Caki2 (cell line): Measurements from ENCODE around the gene C17orf50. TPM values are rescaled to one million over a fixed set of nuclear protein-coding genes. Genes with fewer than 3 reads are reported as not detected.

Experiments used
- DNase-seq: peaks from one replicate; pipeline ENCODE4 v3.0.0-alpha.2; 2015; ENCODE audit warnings: low read depth
- in situ Hi-C: cut with HindIII; loops from 2 replicates; pipeline ENCODE4 v1.10.0; 2016; ENCODE audit warnings: low sequenced_read_pairs, low pct_unique_long_range_greater_than_20kb, mixed read lengths
- total RNA-seq: library from RNA; depleted of rRNA; stranded (reverse); fragments of >200 nt; shearing (Covaris generic); gene quantifications from 2 replicates; pipeline ENCODE4 v1.2.3, GENCODE V29; 2014; ENCODE audit warnings: low replicate concordance; rRNA removed

The C17orf50 gene
- total RNA-seq: not detected in 2 replicates

DNA sequence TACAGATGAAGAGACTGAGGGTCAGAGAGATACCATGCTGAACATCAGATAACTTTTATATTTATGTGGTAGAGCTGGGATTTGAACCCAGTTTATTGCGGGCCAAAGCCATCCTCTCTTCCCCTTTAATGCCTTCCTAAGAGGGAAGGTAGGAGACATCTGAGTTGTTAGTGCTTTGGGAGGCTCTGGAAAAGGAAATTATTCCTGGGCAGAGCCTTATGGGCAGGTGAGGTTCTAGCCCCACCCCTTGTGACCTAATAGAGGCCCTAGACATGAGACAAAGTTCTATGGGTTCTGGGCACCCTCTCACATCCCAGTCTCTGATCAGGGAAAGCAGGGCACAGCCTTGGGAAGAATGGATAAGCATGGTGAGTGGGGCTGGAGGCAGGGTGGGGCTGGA lies at the start of gene C17orf50:
Gene C17orf50 (plus strand): TSS at position 301 of the 400 bp plus-strand sequence. CDS start 55 bp downstream, at position 356.
- DNase-seq: no peak
- in situ Hi-C loops: no loop called here

GRCh38 chr17:35710950-35711349 lies 49.7 kb upstream of the C17orf50 start:
- in situ Hi-C loops: no loop called here
- no peak for DNase-seq

DNA sequence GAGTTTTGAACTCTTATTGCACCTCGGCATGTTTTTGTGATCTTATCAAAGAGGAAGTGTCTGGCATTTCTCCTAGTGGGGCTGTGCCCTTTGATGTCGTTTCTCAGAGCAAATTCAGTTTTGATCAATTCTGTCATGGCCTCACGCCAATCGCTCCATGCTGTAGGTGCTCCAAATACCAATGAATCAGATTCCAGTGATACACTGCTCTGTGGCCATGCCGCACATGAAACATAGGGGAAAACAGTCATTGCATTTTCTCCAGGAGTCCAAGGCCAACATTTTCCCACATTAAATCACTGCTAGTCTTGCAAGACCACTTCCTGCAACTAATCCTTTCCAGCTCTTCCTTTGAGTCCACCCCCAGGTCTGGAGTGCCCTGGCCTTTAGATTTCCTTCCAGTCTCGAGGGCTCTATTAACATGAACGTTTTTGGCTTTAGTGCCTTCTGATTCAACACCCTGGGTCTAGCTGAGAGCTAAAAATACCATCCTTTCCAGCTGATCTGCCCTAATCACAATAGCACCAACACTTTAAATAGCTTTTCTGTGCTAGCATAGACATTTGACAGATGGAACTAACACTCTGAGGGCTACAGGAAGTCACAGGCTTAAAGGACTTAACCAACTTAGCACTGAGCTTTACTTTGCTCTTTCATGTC lies 47.5 kb upstream of the C17orf50 start:
- in situ Hi-C loops: no loop called here

GRCh38 chr17:35714988-35715387 lies 45.7 kb upstream of the C17orf50 start:
- in situ Hi-C loops: no loop called here
- no peak for DNase-seq

More for the DNA sequence above, 47.5 kb upstream of the C17orf50 start:
- DNase-seq: no peak

GRCh38 chr17:35715416-35715815 lies 45.3 kb upstream of the C17orf50 start:
- DNase-seq: no peak
- in situ Hi-C loops: no loop called here

- in situ Hi-C loops: no loop called here
- no peak for DNase-seq
Measured at GRCh38 chr17:35716173-35716572, 44.5 kb upstream of the C17orf50 start.

DNA sequence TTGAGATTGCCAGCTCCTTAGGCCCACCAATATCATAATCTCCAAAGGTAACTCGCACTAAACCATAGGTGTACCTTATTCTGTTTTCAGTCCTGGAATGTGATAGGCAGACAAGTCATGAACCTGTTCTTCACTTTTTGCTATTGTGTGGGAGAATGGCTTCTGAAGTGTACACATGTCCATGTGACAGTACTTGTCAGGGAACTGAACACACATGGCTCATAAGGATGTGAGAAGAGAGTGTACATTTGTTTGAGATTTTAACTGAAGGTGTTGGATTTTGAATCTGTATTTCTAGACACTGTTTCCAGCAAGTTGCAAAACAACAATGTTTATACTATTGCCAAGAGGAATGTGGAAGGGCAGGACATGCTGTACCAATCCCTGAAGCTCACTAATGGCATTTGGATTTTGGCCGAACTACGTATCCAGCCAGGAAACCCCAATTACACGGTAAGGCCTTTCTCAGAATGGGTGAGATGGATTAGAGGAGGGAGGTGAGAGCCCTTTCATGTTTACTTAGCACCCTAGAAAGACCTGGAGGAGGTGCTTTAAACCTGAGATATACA lies 43.7 kb upstream of the C17orf50 start:
- no peak for DNase-seq
- in situ Hi-C loops: no loop called here

- in situ Hi-C loops: no loop called here
- DNase-seq: no peak
Measured at GRCh38 chr17:35717475-35717874, 43.2 kb upstream of the C17orf50 start.

- in situ Hi-C loops: no loop called here
- DNase-seq: no peak
Measured at GRCh38 chr17:35723735-35724134, 37.0 kb upstream of the C17orf50 start.

DNA sequence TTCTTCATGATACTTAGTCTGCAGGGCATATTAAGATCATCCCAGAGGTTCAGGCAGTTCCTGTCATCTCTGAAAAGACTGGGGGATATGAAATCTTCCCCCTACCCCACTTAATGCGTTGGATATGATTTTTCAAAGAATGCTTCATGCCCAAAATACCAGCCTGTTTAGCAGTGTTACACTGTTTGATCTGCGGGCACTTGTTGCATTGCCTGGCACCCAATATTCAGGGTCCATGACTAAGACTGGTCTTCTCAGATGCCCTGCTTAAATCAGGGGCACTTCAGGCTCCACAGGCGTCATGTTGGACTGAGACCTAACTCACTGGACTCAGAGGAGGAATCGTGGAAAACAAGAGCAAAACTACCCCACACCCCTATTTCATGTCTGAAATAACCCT lies 35.6 kb upstream of the C17orf50 start:
- no peak for DNase-seq
- in situ Hi-C loops: no loop called here

GRCh38 chr17:35725802-35726126 lies 34.9 kb upstream of the C17orf50 start:
- in situ Hi-C loops: no loop called here

GRCh38 chr17:35726127-35726952 lies 34.3 kb upstream of the C17orf50 start:
- in situ Hi-C loops: no loop called here
- peak; percentile 13 for DNase-seq

More at GRCh38 chr17:35725802-35726126, 34.9 kb upstream of the C17orf50 start:
- no peak for DNase-seq

DNA sequence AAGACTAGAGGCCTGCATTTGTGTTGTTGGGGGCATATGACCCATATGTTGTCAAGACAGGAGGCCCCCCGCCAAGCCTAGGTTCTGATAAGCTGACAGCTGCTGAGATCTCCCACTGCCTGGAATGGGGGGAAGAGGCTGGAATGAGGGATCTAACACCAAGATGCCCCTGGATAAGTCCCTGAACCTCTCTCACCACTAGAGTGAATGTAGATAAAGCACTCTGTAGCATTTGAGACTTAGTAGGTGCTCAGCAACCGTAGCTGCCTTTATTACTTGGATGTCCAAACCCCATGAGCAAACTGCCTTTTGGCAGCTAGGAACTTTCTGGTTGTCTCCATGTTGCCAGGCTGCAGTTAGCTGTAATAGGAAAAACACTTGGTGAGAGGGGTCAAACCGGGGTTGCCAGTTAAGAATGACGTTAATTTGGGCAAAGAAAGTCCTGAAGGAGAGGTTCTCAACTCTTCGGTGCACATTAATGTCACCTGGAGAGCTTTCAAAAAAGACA lies 33.7 kb upstream of the C17orf50 start:
- no peak for DNase-seq
- in situ Hi-C loops: no loop called here

- no peak for DNase-seq
- in situ Hi-C loops: no loop called here
Measured at GRCh38 chr17:35727635-35728034, 33.1 kb upstream of the C17orf50 start.

- in situ Hi-C loops: no loop called here
- no peak for DNase-seq
Measured at GRCh38 chr17:35728551-35728950, 32.1 kb upstream of the C17orf50 start.

DNA sequence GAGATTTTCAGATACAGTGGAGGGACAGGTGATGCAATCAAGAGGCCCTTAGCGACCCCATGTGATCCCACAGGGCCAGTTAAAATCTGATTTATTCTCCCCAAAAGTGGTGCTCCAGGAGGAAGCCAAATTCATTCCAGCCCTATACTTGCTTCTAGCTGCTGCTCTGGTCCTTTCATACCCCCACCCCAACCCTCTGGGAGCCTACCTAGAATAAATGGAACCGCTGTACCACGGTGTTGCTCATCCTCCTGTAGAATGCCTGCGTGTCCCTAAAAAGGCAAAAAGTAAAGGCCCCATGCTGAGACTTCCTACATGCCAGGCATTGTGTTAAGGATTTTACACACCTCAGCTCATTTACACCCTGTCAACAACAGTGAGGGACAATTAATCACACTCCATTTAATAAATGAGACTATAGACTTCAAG lies 31.3 kb upstream of the C17orf50 start:
- in situ Hi-C loops: no loop called here
- no peak for DNase-seq

DNA sequence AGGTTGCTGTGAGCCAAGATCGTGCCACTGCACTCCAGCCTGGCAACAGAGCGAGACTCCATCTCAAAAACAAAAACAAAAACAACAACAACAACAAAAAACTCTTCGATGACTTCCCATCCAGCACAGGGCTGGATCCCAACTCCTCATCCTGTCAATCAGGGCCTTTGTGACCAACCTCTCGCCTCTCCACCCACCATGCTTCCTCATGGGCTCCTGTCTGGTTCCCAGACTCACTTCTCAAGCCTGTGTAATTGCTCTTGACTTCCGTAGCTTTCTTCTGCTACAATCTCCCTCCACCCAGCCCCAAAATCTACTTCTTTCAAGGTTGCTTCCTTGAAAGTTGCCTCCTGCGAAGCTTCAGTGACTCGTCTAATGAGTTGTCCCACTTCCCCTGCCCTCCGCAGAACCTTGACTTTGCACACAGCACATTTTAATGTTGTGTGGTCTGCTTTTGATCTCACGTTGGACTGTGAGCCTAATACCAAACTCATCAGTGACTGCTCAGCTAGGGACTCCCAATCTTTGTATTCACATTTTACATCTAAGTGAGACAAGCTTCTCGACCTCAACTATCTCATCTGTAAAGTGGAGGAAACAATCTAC lies 30.2 kb upstream of the C17orf50 start:
- no peak for DNase-seq
- in situ Hi-C loops: no loop called here

- in situ Hi-C loops: no loop called here
- no peak for DNase-seq
Measured at GRCh38 chr17:35731239-35731916, 29.3 kb upstream of the C17orf50 start, which contains the start of gene RASL10B. Gene RASL10B (plus strand): TSS chr17:35731639. CDS start chr17:35735185, 3,546 bp downstream.
